Mucosa of descending colon (tissue), 3 donors: ENCODE measurements around the gene MMP28. TPM values are rescaled to one million over a fixed set of nuclear protein-coding genes. Genes with fewer than 3 reads are reported as not detected.

Experiments used
- ATAC-seq: fragments of 200-7000 bp; cut with Tn5 transposase; one replicate; pipeline ENCODE4 v1.9.1; 2020; ENCODE audit warnings: mild to moderate bottlenecking, moderate library complexity
- DNase-seq, 3 donors: peaks; one replicate each; pipeline ENCODE4 v3.0.0-alpha.2; 2020
- H3K36me3 ChIP-seq: fragments of 200-600 bp; one replicate; pipeline ENCODE4 v1.8.0; 2021; ENCODE audit warnings: low read depth, mild to moderate bottlenecking
- H3K4me1 ChIP-seq: fragments of 200-600 bp; one replicate; pipeline ENCODE4 v1.8.0; 2021; ENCODE audit warnings: low read depth, mild to moderate bottlenecking
- H3K4me3 ChIP-seq: fragments of 200-600 bp; one replicate; pipeline ENCODE4 v1.8.0; 2021; ENCODE audit warnings: mild to moderate bottlenecking
- H3K9me3 ChIP-seq: fragments of 200-600 bp; one replicate; pipeline ENCODE4 v1.8.0; 2021; ENCODE audit warnings: mild to moderate bottlenecking
- CTCF ChIP-seq: fragments of 200-600 bp; IDR thresholded peaks from one replicate; pipeline ENCODE4 v1.8.0; 2022; ENCODE audit warnings: antibody characterized with exemption, mild to moderate bottlenecking
- intact Hi-C, 2 donors: fragments of 100-400 bp; cut with DNase I in 1 of 2; cut with micrococcal nuclease in 1 of 2; formaldehyde crosslinking; loops; one replicate each; pipeline versions ENCODE4 v1.11.0 to v1.11.1; 2022; cut with DNase I, micrococcal nuclease
- total RNA-seq, 3 donors: library from RNA; stranded (reverse); fragmentation: NEBNext Ultra II Directional in 2 of 3; extraction: Animal tissue kit (Norgen Biotek cat#: 25700) in 2 of 3; gene quantifications; one replicate each; pipeline versions ENCODE4 v1.2.1 to v1.2.4, GENCODE V29; 2021 to 2023
- donor health status: DM: no; HTN: no; CAD: no; lungs with moderate emphysema.
- donor health status: DM: no; HTN: no; CAD: no.
- donor health status: DM: no; HTN: yes; CAD: no.

The MMP28 gene
- total RNA-seq, 3 donors from 2014 or later, result 31.0 to 82.4 (median 43.7) TPM

GRCh38 chr17:35734396-35734795, 61.0 kb downstream of the MMP28 start:
- H3K9me3 ChIP-seq, result no peaks in the 10 kb centered on the region
- no peak overlapping the region for H3K4me3 ChIP-seq
- TF ChIP-seq CTCF, result no peak
- no peaks in the 10 kb centered on the region for H3K36me3 ChIP-seq
- ATAC-seq (no peak), DNase-seq (no peak)
- intact Hi-C loops, result no loop called here
- peaks cover 8% of the 10 kb centered on the region for H3K4me1 ChIP-seq

- Histone ChIP-seq H3K4me3 (no peak overlapping the region), H3K4me1 (peaks cover 8% of the 10 kb centered on the region), H3K36me3 (no peaks in the 10 kb centered on the region), H3K9me3 (no peaks in the 10 kb centered on the region)
- DNase-seq, result no peak
- no peak for TF ChIP-seq CTCF
- intact Hi-C loops, result no loop called here
- ATAC-seq, result no peak
These were observed 62.1 kb downstream of the MMP28 start for GRCh38 chr17:35733366-35733765.

GRCh38 chr17:35732806-35733136, 62.7 kb downstream of the MMP28 start:
- intact Hi-C loops, result no loop called here
- no peak for ATAC-seq
- H3K36me3 ChIP-seq, result no peaks in the 10 kb centered on the region
- H3K4me1 ChIP-seq, result peaks cover 8% of the 10 kb centered on the region
- no peaks in the 10 kb centered on the region for H3K9me3 ChIP-seq
- no peak overlapping the region for H3K4me3 ChIP-seq
- no peak for DNase-seq
- no peak for TF ChIP-seq CTCF

- TF ChIP-seq CTCF, result no peak
- H3K36me3 ChIP-seq, result no peaks in the 10 kb centered on the region
- no peak overlapping the region for H3K4me3 ChIP-seq
- peaks cover 8% of the 10 kb centered on the region for H3K4me1 ChIP-seq
- DNase-seq (no peak), ATAC-seq (peak; percentile 11)
- no peaks in the 10 kb centered on the region for H3K9me3 ChIP-seq
- intact Hi-C loops, result no loop called here
These were observed 63.3 kb downstream of the MMP28 start for GRCh38 chr17:35731917-35732805.

- peak in 2 of 3 donors; percentile 49 to 57 for DNase-seq
- peak; percentile 72 for ATAC-seq
- TF ChIP-seq CTCF, result no peak
- Histone ChIP-seq H3K4me3 (peak within 1 kb of the TSS; percentile 19), H3K9me3 (no peaks in the 10 kb centered on the region), H3K4me1 (peaks cover 8% of the 10 kb centered on the region), H3K36me3 (no peaks in the 10 kb centered on the region)
- intact Hi-C loops, result no loop called here
These were observed 64.1 kb downstream of the MMP28 start, which contains the start of gene RASL10B for GRCh38 chr17:35731239-35731916. TSS of gene RASL10B (plus strand) at chr17:35731639. CDS start at chr17:35735185, 3,546 bp downstream.
